ENCODE data around the gene CAPN10.
"Not testable (repeated sequence)": the region's sequence is repeated elsewhere in the genome, so short reads cannot be mapped to it uniquely, and the experiment has no call there.

Gene CAPN10

GRCh38 chr2:240586198-240586918 is at the start of gene CAPN10:
Gene CAPN10 (plus strand): TSS chr2:240586734. CDS start chr2:240586912, 178 bp downstream.
- peak; percentile 98 for DNase-seq
- peak; percentile 89 for ATAC-seq

GRCh38 chr2:240538031-240538780 is 48.3 kb upstream of the CAPN10 start:
- DNase-seq, result no peak
- no peak for ATAC-seq

GRCh38 chr2:240539101-240539500 is 47.4 kb upstream of the CAPN10 start:
- DNase-seq, ATAC-seq: not testable (repeated sequence)

GRCh38 chr2:240539906-240540305 is 46.6 kb upstream of the CAPN10 start:
- ATAC-seq (no peak), DNase-seq (no peak)

GRCh38 chr2:240551288-240551687 is 35.2 kb upstream of the CAPN10 start:
- ATAC-seq (no peak), DNase-seq (no peak)

GRCh38 chr2:240551811-240552210 is 34.7 kb upstream of the CAPN10 start:
- ATAC-seq (no peak), DNase-seq (no peak)

GRCh38 chr2:240553956-240554480 is 32.5 kb upstream of the CAPN10 start:
- no peak for DNase-seq
- no peak for ATAC-seq

GRCh38 chr2:240554767-240555493 is 31.6 kb upstream of the CAPN10 start:
- ATAC-seq, result no peak
- DNase-seq, result no peak

GRCh38 chr2:240555541-240556250 is 30.8 kb upstream of the CAPN10 start:
- no peak for DNase-seq
- ATAC-seq, result no peak

- ATAC-seq (no peak), DNase-seq (peak; percentile 64)
Measured at GRCh38 chr2:240556553-240557100, 29.9 kb upstream of the CAPN10 start.

GRCh38 chr2:240557101-240557751 is 29.3 kb upstream of the CAPN10 start:
- DNase-seq, result no peak
- ATAC-seq, result no peak

- ATAC-seq (peak; percentile 34), DNase-seq (peak; percentile 83)
Measured at GRCh38 chr2:240557808-240558207, 28.7 kb upstream of the CAPN10 start, which contains the start of gene ANKMY1. Gene ANKMY1 (minus strand): TSS chr2:240557988. CDS start chr2:240557335, 653 bp downstream.

GRCh38 chr2:240558236-240558761 is 28.2 kb upstream of the CAPN10 start:
- DNase-seq (no peak), ATAC-seq (no peak)

GRCh38 chr2:240559286-240559685 is 27.2 kb upstream of the CAPN10 start:
- ATAC-seq (no peak), DNase-seq (no peak)

GRCh38 chr2:240560084-240560479 is 26.5 kb upstream of the CAPN10 start, which contains the start of gene DUSP28:
Gene DUSP28 (plus strand): TSS chr2:240560357. CDS start chr2:240560685, 328 bp downstream.
- ATAC-seq (peak; percentile 68), DNase-seq (peak; percentile 95)

- DNase-seq (peak; percentile 100), ATAC-seq (peak; percentile 62)
Measured at GRCh38 chr2:240560480-240561324, 25.8 kb upstream of the CAPN10 start.

GRCh38 chr2:240561325-240561971 is 25.1 kb upstream of the CAPN10 start:
- DNase-seq, result no peak
- no peak for ATAC-seq

- DNase-seq, ATAC-seq: not testable (repeated sequence)
Measured at GRCh38 chr2:240563231-240563630, 23.3 kb upstream of the CAPN10 start.

GRCh38 chr2:240563951-240564560 is 22.5 kb upstream of the CAPN10 start:
- DNase-seq (no peak), ATAC-seq (no peak)
